ENCODE measurements around the gene SEMA5A. TPM values are rescaled to one million over a fixed set of nuclear protein-coding genes. Genes with fewer than 3 reads are reported as not detected.
A peak's percentile ranks its signal among the peaks of the same experiment; 100 is the strongest.

SEMA5A gene
- total and polyA plus RNA-seq, 2 of the 13 experiments (the other 11 are each of a cell fraction or from before 2014, with no cell fraction given): 0.01 TPM; not detected in 1

DNA sequence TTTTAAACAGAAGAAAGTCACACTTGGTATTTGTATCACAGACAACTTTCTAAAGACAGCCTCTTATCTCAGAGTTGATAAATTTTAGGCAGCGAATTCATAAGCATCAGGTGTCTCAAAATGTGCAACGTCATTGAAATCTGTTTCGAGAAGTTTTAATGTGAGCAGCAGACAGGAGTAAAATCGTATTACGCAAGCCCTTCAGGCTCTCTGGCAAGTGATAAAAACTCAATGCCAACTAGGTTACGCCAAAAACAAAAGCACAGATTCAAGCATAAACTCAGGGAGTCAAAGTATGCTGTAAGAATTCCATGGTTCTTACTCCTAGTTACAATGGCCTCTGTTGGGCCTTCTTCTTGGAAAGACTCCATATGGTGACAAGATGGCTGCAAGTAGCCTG lies 244.7 kb downstream of the SEMA5A start:
- POLR2A ChIA-PET: no interaction called here
- ATAC-seq: no peak

DNA sequence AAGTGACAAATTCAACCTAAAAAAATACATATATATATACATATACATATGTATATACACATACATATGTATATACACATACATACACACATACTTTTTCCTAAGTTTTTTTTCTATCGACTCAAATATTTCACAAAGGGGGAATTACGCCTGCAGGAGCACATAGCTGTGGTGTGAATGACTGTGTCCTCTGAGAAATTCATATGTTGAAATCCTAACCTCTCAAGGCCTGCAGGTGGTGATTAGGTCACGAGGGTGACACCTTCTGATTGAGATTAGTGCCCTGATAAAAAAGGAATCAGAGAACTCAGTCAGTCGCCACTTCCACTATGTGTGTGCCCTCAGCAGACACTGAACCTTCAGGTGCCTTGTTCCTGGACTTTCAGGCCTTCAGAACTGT lies 248.7 kb downstream of the SEMA5A start:
- FAIRE-seq (no peak), ATAC-seq (no peak), DNase-seq (ENCODE audit: low spot score) (no peak)
- intact Hi-C loops (cut with micrococcal nuclease; ENCODE audit: unreplicated experiment): no loop called here
- in situ Hi-C loops (cut with HindIII; ENCODE audit: extremely low pct_ligation_motif_present, low pct_unique_long_range_greater_than_20kb): no loop called here
- Histone ChIP-seq H3K4me1 (ENCODE audit: insufficient read depth, low read length) (no peaks in the 10 kb centered on the region), H3K36me3 (replicated peaks in 1 of 2; ENCODE audit: control insufficient read depth in 1 of 2, insufficient read depth in 2 of 2, low read length in 2 of 2) (no peaks in the 10 kb centered on the region), H3K79me2 (ENCODE audit: insufficient read depth, low read length) (no peaks in the 10 kb centered on the region), H2AFZ (ENCODE audit: low read length) (no peak overlapping the region), H3K4me2 (ENCODE audit: low read depth, low read length) (no peak overlapping the region), H3K9ac (ENCODE audit: insufficient read depth, low read depth, low read length) (no peak overlapping the region), H3K9me3 (ENCODE audit: low read length) (peaks cover 60% of the 10 kb centered on the region), H3K4me3 (replicated peaks in 1 of 3; ENCODE audit: insufficient read depth in 1 of 3, low read depth in 2 of 3, low read length in 3 of 3) (no peak overlapping the region), H3K27me3 (ENCODE audit: control insufficient read depth in 1 of 2, insufficient read depth in 2 of 2, low read length in 2 of 2) (no peaks in the 10 kb centered on the region), H4K20me1 (ENCODE audit: insufficient read depth, low read length) (no peaks in the 10 kb centered on the region), H3K27ac (ENCODE audit: extremely low read length, insufficient read depth, low read length) (no peak overlapping the region)
- no TSS peak for BruUV-seq (replicated peaks)
- WGBS (ENCODE audit: low lambda C conversion rate): 9% methylated on average over 4 of the region's 4 CpGs
- CTCF ChIA-PET (ENCODE audit: low intra/inter-chr PET ratio, low total read pairs): no interaction called here
- POLR2A ChIA-PET: no interaction called here
- no peak for TF ChIP-seq ZNF619 (CRISPR knock-in tag; IDR thresholded peaks at IDR 0.05)
- TF ChIP-seq, protein P1, sequence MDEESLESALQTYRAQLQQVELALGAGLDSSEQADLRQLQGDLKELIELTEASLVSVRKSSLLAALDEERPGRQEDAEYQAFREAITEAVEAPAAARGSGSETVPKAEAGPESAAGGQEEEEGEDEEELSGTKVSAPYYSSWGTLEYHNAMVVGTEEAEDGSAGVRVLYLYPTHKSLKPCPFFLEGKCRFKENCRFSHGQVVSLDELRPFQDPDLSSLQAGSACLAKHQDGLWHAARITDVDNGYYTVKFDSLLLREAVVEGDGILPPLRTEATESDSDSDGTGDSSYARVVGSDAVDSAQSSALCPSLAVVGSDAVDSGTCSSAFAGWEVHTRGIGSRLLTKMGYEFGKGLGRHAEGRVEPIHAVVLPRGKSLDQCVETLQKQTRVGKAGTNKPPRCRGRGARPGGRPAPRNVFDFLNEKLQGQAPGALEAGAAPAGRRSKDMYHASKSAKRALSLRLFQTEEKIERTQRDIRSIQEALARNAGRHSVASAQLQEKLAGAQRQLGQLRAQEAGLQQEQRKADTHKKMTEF (CRISPR knock-in tag; IDR thresholded peaks at IDR 0.05): no peak
- TF ChIP-seq, protein P2, sequence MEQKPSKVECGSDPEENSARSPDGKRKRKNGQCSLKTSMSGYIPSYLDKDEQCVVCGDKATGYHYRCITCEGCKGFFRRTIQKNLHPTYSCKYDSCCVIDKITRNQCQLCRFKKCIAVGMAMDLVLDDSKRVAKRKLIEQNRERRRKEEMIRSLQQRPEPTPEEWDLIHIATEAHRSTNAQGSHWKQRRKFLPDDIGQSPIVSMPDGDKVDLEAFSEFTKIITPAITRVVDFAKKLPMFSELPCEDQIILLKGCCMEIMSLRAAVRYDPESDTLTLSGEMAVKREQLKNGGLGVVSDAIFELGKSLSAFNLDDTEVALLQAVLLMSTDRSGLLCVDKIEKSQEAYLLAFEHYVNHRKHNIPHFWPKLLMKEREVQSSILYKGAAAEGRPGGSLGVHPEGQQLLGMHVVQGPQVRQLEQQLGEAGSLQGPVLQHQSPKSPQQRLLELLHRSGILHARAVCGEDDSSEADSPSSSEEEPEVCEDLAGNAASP (CRISPR knock-in tag; IDR thresholded peaks at IDR 0.05; ENCODE audit: borderline replicate concordance): no peak
- TF ChIP-seq, protein P3, sequence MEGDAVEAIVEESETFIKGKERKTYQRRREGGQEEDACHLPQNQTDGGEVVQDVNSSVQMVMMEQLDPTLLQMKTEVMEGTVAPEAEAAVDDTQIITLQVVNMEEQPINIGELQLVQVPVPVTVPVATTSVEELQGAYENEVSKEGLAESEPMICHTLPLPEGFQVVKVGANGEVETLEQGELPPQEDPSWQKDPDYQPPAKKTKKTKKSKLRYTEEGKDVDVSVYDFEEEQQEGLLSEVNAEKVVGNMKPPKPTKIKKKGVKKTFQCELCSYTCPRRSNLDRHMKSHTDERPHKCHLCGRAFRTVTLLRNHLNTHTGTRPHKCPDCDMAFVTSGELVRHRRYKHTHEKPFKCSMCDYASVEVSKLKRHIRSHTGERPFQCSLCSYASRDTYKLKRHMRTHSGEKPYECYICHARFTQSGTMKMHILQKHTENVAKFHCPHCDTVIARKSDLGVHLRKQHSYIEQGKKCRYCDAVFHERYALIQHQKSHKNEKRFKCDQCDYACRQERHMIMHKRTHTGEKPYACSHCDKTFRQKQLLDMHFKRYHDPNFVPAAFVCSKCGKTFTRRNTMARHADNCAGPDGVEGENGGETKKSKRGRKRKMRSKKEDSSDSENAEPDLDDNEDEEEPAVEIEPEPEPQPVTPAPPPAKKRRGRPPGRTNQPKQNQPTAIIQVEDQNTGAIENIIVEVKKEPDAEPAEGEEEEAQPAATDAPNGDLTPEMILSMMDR (CRISPR knock-in tag; IDR thresholded peaks at IDR 0.05): no peak
- TF ChIP-seq, protein P4, sequence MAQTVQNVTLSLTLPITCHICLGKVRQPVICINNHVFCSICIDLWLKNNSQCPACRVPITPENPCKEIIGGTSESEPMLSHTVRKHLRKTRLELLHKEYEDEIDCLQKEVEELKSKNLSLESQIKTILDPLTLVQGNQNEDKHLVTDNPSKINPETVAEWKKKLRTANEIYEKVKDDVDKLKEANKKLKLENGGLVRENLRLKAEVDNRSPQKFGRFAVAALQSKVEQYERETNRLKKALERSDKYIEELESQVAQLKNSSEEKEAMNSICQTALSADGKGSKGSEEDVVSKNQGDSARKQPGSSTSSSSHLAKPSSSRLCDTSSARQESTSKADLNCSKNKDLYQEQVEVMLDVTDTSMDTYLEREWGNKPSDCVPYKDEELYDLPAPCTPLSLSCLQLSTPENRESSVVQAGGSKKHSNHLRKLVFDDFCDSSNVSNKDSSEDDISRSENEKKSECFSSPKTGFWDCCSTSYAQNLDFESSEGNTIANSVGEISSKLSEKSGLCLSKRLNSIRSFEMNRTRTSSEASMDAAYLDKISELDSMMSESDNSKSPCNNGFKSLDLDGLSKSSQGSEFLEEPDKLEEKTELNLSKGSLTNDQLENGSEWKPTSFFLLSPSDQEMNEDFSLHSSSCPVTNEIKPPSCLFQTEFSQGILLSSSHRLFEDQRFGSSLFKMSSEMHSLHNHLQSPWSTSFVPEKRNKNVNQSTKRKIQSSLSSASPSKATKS (CRISPR knock-in tag; IDR thresholded peaks at IDR 0.05): no peak

More for the DNA sequence above, 244.7 kb downstream of the SEMA5A start:
- Histone ChIP-seq H3K36me3 (replicated peaks in 1 of 2; ENCODE audit: control insufficient read depth in 1 of 2, insufficient read depth in 2 of 2, low read length in 2 of 2) (no peaks in the 10 kb centered on the region), H3K9me3 (ENCODE audit: low read length) (peaks cover 40% of the 10 kb centered on the region), H2AFZ (ENCODE audit: low read length) (no peak overlapping the region), H3K4me3 (replicated peaks in 1 of 3; ENCODE audit: insufficient read depth in 1 of 3, low read depth in 2 of 3, low read length in 3 of 3) (no peak overlapping the region), H3K27ac (ENCODE audit: extremely low read length, insufficient read depth, low read length) (no peak overlapping the region), H3K4me1 (ENCODE audit: insufficient read depth, low read length) (no peaks in the 10 kb centered on the region), H3K79me2 (ENCODE audit: insufficient read depth, low read length) (no peaks in the 10 kb centered on the region), H3K27me3 (ENCODE audit: control insufficient read depth in 1 of 2, insufficient read depth in 2 of 2, low read length in 2 of 2) (no peaks in the 10 kb centered on the region; a peak in 1 of 5 replicates), H3K9ac (ENCODE audit: insufficient read depth, low read depth, low read length) (no peak overlapping the region), H3K4me2 (ENCODE audit: low read depth, low read length) (no peak overlapping the region), H4K20me1 (ENCODE audit: insufficient read depth, low read length) (no peaks in the 10 kb centered on the region)
- CTCF ChIA-PET (ENCODE audit: low intra/inter-chr PET ratio, low total read pairs): no interaction called here
- in situ Hi-C loops (cut with HindIII; ENCODE audit: extremely low pct_ligation_motif_present, low pct_unique_long_range_greater_than_20kb): no loop called here
- DNase-seq (ENCODE audit: low spot score) (no peak), FAIRE-seq (no peak)
- intact Hi-C loops (cut with micrococcal nuclease; ENCODE audit: unreplicated experiment): no loop called here
- no TSS peak for BruUV-seq (replicated peaks)
- TF ChIP-seq, protein P5, sequence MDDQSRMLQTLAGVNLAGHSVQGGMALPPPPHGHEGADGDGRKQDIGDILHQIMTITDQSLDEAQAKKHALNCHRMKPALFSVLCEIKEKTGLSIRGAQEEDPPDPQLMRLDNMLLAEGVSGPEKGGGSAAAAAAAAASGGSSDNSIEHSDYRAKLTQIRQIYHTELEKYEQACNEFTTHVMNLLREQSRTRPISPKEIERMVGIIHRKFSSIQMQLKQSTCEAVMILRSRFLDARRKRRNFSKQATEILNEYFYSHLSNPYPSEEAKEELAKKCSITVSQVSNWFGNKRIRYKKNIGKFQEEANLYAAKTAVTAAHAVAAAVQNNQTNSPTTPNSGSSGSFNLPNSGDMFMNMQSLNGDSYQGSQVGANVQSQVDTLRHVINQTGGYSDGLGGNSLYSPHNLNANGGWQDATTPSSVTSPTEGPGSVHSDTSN (CRISPR knock-in tag; IDR thresholded peaks at IDR 0.05; ENCODE audit: borderline replicate concordance): no peak
- TF ChIP-seq MED13 (CRISPR knock-in tag; IDR thresholded peaks at IDR 0.05) (no peak), MAFK (conservative IDR thresholded peaks at IDR 0.05 in 1 of 2, IDR thresholded peaks at IDR 0.05 in 1 of 2; ENCODE audit: low read length in 2 of 2) (peak; percentile 59), BHLHE40 (IDR thresholded peaks at IDR 0.05; ENCODE audit: low read length) (no peak), NFE2L2 (IDR thresholded peaks at IDR 0.05; ENCODE audit: low read length) (peak; percentile 45; the same call in 1 of the 2 replicates), CREB1 (IDR thresholded peaks at IDR 0.05) (0 out of 2 replicates have a peak, but pooled peaks have one; percentile 35), CREB1 (CRISPR knock-in tag; IDR thresholded peaks at IDR 0.05) (no peak), MAFF (IDR thresholded peaks at IDR 0.05; ENCODE audit: low read depth, low read length) (peak; percentile 46)
- WGBS (ENCODE audit: low lambda C conversion rate): 23% methylated on average over 6 of the region's 6 CpGs
